SK-N-SH treated with all-trans-retinoic acid at 6 μM for 48 hours (cell line): ENCODE data around the gene SERPINA3.

Experiments
- ATAC-seq: fragments of 200-7000 bp; cut with Tn5 transposase; 3 replicates; pipeline ENCODE4 v1.9.1; 2020; ENCODE audit warnings: mild to moderate bottlenecking, moderate library complexity
- BACH2 ChIP-seq: fragments of 250-450 bp; sonication (Bioruptor Pico); IDR thresholded peaks from 2 replicates; pipeline ENCODE4 v1.9.0; 2021; ENCODE audit warnings: mild to moderate bottlenecking, borderline replicate concordance
- CSDC2 ChIP-seq: fragments of 250-450 bp; sonication (Bioruptor Pico); IDR thresholded peaks from 2 replicates; pipeline ENCODE4 v1.5.0; 2020; ENCODE audit warnings: mild to moderate bottlenecking, moderate library complexity
- ESRRG ChIP-seq: fragments of 250-450 bp; sonication (Bioruptor Pico); IDR thresholded peaks from 2 replicates; pipeline ENCODE4 v1.6.1; 2021; ENCODE audit warnings: mild to moderate bottlenecking
- ISL1 ChIP-seq: fragments of 250-450 bp; sonication (Bioruptor Pico); IDR thresholded peaks from 2 replicates; pipeline ENCODE4 v2.1.2; 2022; ENCODE audit warnings: mild to moderate bottlenecking, moderate library complexity
- OSR1 ChIP-seq: fragments of 250-450 bp; sonication (Bioruptor Pico); IDR thresholded peaks from 2 replicates; pipeline ENCODE4 v1.8.0; 2022; ENCODE audit warnings: moderate library complexity, mild to moderate bottlenecking, inconsistent platforms
- PPARA ChIP-seq: fragments of 250-450 bp; sonication (Bioruptor Pico); IDR thresholded peaks from 2 replicates; pipeline ENCODE4 v1.5.0; 2020; ENCODE audit warnings: mild to moderate bottlenecking, borderline replicate concordance
- RARB ChIP-seq: fragments of 250-450 bp; sonication (Bioruptor Pico); IDR thresholded peaks from 2 replicates; pipeline ENCODE4 v1.8.0; 2021; ENCODE audit warnings: mild to moderate bottlenecking, moderate library complexity
- SNAI2 ChIP-seq: fragments of 250-450 bp; sonication (Bioruptor Pico); IDR thresholded peaks from 2 replicates; pipeline ENCODE4 v1.5.0; 2020; ENCODE audit warnings: mild to moderate bottlenecking, moderate library complexity
- TCF4 ChIP-seq: fragments of 250-450 bp; sonication (Bioruptor Pico); IDR thresholded peaks from 2 replicates; pipeline ENCODE4 v1.8.0; 2021; ENCODE audit warnings: mild to moderate bottlenecking, moderate library complexity, borderline replicate concordance
- TOX ChIP-seq: fragments of 250-450 bp; sonication (Bioruptor Pico); IDR thresholded peaks from 2 replicates; pipeline ENCODE4 v1.8.0; 2021; ENCODE audit warnings: mild to moderate bottlenecking, moderate library complexity, borderline replicate concordance
- ZC3H10 ChIP-seq: fragments of 250-450 bp; sonication (Bioruptor Pico); IDR thresholded peaks from 2 replicates; pipeline ENCODE4 v1.5.1; 2021; ENCODE audit warnings: mild to moderate bottlenecking, moderate library complexity
- ZFP30 ChIP-seq: fragments of 450-650 bp; formaldehyde crosslinking; IDR thresholded peaks from 2 replicates; pipeline ENCODE4 v1.5.0; 2022; ENCODE audit warnings: mild to moderate bottlenecking, moderate library complexity
- ZNF70 ChIP-seq: fragments of 450-650 bp; formaldehyde crosslinking; IDR thresholded peaks from 2 replicates; pipeline ENCODE4 v1.5.0; 2020; ENCODE audit warnings: mild to moderate bottlenecking, moderate library complexity
- ZNF8 ChIP-seq: fragments of 450-650 bp; formaldehyde crosslinking; IDR thresholded peaks from 2 replicates; pipeline ENCODE4 v1.5.0; 2020; ENCODE audit warnings: mild to moderate bottlenecking, moderate library complexity
- TF ChIP-seq, protein P1 (sequence below): fragments of 250-450 bp; sonication (Bioruptor Pico); IDR thresholded peaks from 2 replicates; pipeline ENCODE4 v1.8.0; 2021; ENCODE audit warnings: low read depth, mild to moderate bottlenecking, moderate library complexity, borderline replicate concordance
- TF ChIP-seq, protein P2 (sequence below): fragments of 250-450 bp; sonication (Bioruptor Pico); IDR thresholded peaks from 2 replicates; pipeline ENCODE4 v1.5.1; 2020; ENCODE audit warnings: low read depth, mild to moderate bottlenecking, moderate library complexity
- TF ChIP-seq, protein P3 (sequence below): fragments of 250-450 bp; sonication (Bioruptor Pico); IDR thresholded peaks from 2 replicates; pipeline ENCODE4 v1.5.1; 2021; ENCODE audit warnings: mild to moderate bottlenecking, moderate library complexity
- TF ChIP-seq, protein P4 (sequence below): fragments of 250-450 bp; sonication (Bioruptor Pico); IDR thresholded peaks from 2 replicates; pipeline ENCODE4 v1.5.0; 2020; ENCODE audit warnings: mild to moderate bottlenecking, moderate library complexity

SERPINA3 gene

DNA sequence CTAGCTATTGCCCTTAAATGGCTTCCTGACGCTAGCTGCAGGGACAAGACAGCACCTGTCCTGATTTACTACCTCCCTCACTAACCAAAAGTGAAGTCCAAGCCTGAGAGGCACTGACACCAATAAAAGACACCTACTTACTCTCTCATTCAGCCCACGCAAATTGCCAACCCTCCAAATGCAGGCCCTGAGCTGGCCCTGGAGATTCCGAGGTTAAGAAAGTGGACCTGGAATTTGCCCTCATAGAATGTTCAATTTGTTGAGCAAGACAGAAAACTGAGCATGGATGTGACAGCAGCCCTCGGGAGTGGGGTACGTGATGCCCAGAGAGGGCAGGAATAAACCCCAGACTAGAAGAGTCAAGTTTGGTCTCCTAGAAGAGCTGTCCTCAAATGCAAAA lies 16.4 kb downstream of the SERPINA3 start:
- TF ChIP-seq CSDC2 (CRISPR knock-in tag) (no peak), ZFP30 (CRISPR knock-in tag) (no peak), BACH2 (CRISPR knock-in tag) (no peak), ZC3H10 (CRISPR knock-in tag) (no peak), RARB (CRISPR knock-in tag) (no peak), TCF4 (CRISPR knock-in tag) (no peak), TOX (CRISPR knock-in tag) (no peak), SNAI2 (no peak), ESRRG (CRISPR knock-in tag) (no peak), PPARA (no peak), ZNF8 (CRISPR knock-in tag) (no peak)
- TF ChIP-seq, protein P1, sequence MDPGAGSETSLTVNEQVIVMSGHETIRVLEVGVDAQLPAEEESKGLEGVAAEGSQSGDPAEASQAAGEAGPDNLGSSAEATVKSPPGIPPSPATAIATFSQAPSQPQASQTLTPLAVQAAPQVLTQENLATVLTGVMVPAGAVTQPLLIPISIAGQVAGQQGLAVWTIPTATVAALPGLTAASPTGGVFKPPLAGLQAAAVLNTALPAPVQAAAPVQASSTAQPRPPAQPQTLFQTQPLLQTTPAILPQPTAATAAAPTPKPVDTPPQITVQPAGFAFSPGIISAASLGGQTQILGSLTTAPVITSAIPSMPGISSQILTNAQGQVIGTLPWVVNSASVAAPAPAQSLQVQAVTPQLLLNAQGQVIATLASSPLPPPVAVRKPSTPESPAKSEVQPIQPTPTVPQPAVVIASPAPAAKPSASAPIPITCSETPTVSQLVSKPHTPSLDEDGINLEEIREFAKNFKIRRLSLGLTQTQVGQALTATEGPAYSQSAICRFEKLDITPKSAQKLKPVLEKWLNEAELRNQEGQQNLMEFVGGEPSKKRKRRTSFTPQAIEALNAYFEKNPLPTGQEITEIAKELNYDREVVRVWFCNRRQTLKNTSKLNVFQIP (CRISPR knock-in tag): no peak
- TF ChIP-seq, protein P2, sequence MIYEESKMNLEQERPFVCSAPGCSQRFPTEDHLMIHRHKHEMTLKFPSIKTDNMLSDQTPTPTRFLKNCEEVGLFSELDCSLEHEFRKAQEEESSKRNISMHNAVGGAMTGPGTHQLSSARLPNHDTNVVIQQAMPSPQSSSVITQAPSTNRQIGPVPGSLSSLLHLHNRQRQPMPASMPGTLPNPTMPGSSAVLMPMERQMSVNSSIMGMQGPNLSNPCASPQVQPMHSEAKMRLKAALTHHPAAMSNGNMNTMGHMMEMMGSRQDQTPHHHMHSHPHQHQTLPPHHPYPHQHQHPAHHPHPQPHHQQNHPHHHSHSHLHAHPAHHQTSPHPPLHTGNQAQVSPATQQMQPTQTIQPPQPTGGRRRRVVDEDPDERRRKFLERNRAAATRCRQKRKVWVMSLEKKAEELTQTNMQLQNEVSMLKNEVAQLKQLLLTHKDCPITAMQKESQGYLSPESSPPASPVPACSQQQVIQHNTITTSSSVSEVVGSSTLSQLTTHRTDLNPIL: no peak
- TF ChIP-seq, protein P3, sequence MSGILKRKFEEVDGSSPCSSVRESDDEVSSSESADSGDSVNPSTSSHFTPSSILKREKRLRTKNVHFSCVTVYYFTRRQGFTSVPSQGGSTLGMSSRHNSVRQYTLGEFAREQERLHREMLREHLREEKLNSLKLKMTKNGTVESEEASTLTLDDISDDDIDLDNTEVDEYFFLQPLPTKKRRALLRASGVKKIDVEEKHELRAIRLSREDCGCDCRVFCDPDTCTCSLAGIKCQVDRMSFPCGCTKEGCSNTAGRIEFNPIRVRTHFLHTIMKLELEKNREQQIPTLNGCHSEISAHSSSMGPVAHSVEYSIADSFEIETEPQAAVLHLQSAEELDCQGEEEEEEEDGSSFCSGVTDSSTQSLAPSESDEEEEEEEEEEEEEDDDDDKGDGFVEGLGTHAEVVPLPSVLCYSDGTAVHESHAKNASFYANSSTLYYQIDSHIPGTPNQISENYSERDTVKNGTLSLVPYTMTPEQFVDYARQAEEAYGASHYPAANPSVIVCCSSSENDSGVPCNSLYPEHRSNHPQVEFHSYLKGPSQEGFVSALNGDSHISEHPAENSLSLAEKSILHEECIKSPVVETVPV (CRISPR knock-in tag): no peak
- TF ChIP-seq, all 23 proteins: peak for 0
- no peak for ATAC-seq

DNA sequence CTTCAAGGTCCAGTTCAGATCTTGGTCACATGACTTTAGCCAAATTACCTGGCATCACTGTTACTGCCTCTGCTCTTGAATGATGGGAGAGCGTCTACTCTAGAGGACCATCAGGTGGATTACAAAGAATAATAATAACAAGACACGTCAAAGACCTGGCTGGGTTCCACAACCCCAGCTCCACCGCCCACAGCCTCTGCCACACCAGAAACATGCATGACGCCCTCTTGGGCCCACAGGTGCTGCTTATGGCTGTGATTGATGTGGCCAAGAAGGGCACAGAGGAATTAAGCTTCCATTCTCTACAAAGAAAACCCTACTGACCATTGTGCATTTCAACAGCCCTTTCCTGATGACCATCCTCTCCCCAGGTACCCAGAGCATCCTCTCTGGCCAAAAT lies 18.2 kb downstream of the SERPINA3 start:
- ATAC-seq: no peak
- TF ChIP-seq ZNF70: no peak

DNA sequence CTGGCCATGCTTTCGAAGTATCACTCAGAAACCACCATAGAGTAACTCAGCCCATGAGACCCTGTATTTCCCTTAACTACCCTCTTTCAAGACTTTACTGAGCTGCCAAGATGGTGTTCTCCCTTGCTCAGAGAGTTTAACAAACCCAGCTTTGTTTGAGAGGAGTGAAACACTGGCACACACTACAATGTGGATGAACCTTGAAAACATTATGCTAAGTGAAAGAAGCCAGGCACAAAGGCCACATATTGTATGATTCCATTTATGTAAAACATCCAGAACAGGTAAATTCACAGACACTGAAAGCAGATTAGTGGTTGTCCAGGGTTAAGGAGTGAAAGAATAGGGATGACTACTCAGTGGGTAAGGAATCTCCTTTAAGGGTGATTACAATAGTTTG lies 18.9 kb downstream of the SERPINA3 start:
- TF ChIP-seq OSR1 (CRISPR knock-in tag) (no peak), ISL1 (CRISPR knock-in tag) (no peak), ZNF8 (CRISPR knock-in tag) (no peak), RARB (CRISPR knock-in tag) (no peak), SNAI2 (no peak), TOX (CRISPR knock-in tag) (no peak), PPARA (no peak), ZFP30 (CRISPR knock-in tag) (no peak)
- TF ChIP-seq, protein P3 (CRISPR knock-in tag): no peak
- TF ChIP-seq, protein P4, sequence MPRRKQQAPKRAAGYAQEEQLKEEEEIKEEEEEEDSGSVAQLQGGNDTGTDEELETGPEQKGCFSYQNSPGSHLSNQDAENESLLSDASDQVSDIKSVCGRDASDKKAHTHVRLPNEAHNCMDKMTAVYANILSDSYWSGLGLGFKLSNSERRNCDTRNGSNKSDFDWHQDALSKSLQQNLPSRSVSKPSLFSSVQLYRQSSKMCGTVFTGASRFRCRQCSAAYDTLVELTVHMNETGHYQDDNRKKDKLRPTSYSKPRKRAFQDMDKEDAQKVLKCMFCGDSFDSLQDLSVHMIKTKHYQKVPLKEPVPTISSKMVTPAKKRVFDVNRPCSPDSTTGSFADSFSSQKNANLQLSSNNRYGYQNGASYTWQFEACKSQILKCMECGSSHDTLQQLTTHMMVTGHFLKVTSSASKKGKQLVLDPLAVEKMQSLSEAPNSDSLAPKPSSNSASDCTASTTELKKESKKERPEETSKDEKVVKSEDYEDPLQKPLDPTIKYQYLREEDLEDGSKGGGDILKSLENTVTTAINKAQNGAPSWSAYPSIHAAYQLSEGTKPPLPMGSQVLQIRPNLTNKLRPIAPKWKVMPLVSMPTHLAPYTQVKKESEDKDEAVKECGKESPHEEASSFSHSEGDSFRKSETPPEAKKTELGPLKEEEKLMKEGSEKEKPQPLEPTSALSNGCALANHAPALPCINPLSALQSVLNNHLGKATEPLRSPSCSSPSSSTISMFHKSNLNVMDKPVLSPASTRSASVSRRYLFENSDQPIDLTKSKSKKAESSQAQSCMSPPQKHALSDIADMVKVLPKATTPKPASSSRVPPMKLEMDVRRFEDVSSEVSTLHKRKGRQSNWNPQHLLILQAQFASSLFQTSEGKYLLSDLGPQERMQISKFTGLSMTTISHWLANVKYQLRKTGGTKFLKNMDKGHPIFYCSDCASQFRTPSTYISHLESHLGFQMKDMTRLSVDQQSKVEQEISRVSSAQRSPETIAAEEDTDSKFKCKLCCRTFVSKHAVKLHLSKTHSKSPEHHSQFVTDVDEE (CRISPR knock-in tag): no peak
- TF ChIP-seq, protein P1 (CRISPR knock-in tag): no peak
- TF ChIP-seq, all 23 proteins: peak for 0
- no peak for ATAC-seq
